ENCODE results near the gene SDK1. TPM values are rescaled to one million over a fixed set of nuclear protein-coding genes. Genes with fewer than 3 reads are reported as not detected.

SDK1 gene
- total and polyA plus RNA-seq, 2 of the 8 experiments (the other 6 are each of a cell fraction or from before 2014, with no cell fraction given), result 3.3 to 7.2 TPM

- Histone ChIP-seq H3K4me2 (ENCODE audit: insufficient read depth in 1 of 2, low read depth in 2 of 2, low read length in 2 of 2) (no peak overlapping the region), H3K36me3 (ENCODE audit: control insufficient read depth in 2 of 4, insufficient read depth in 4 of 4, low read length in 3 of 4) (no peaks in the 10 kb centered on the region; a peak in 1 of 8 replicates), H3K9me3 (ENCODE audit: insufficient read depth in 2 of 2, low read depth in 1 of 2, low read length in 1 of 2) (no peaks in the 10 kb centered on the region), H3K4me1 (replicated peaks in 1 of 4; ENCODE audit: control insufficient read depth in 3 of 4, insufficient read depth in 4 of 4, low read length in 3 of 4) (no peaks in the 10 kb centered on the region), H3K23me2 (ENCODE audit: low read depth, low read length) (no peaks in the 10 kb centered on the region), H3K4me3 (ENCODE audit: extremely low read depth in 1 of 4, insufficient read depth in 2 of 4, low read depth in 3 of 4, low read length in 4 of 4) (no peak overlapping the region), H2BK15ac (ENCODE audit: low read length) (no peak overlapping the region), H3K27ac (ENCODE audit: low read depth, low read length) (no peak overlapping the region), H3K9ac (replicated peaks in 1 of 4; ENCODE audit: extremely low read depth in 1 of 4, low read depth in 3 of 4, low read length in 3 of 4) (no peak overlapping the region), H4K8ac (ENCODE audit: extremely low read depth, insufficient read depth, low read length) (no peak overlapping the region), H2BK5ac (ENCODE audit: low read depth, low read length) (no peak overlapping the region), H4K5ac (ENCODE audit: insufficient read length, low read depth, low read length) (no peak overlapping the region), H3K79me2 (ENCODE audit: control insufficient read depth in 1 of 2, insufficient read depth in 2 of 2, low read length in 2 of 2) (no peaks in the 10 kb centered on the region; a peak in 1 of 4 replicates), H2AFZ (ENCODE audit: low read length) (no peak overlapping the region), H4K20me1 (replicated peaks in 1 of 2; ENCODE audit: control insufficient read depth in 1 of 2, insufficient read depth in 2 of 2, low read length in 2 of 2) (no peaks in the 10 kb centered on the region), H3K18ac (ENCODE audit: extremely low read depth, low read length) (no peak overlapping the region), H3K23ac (ENCODE audit: insufficient read length) (no peak overlapping the region), H2BK20ac (ENCODE audit: low read length) (no peak overlapping the region), H2BK12ac (ENCODE audit: low read depth, low read length) (no peak overlapping the region), H3K27me3 (replicated peaks in 1 of 4; ENCODE audit: control insufficient read depth in 3 of 4, extremely low read depth in 1 of 4, insufficient read depth in 3 of 4, low read length in 3 of 4) (no peaks in the 10 kb centered on the region; a peak in 1 of 7 replicates), H2AK5ac (ENCODE audit: low read depth, low read length) (no peak overlapping the region), H4K91ac (replicated peaks; ENCODE audit: insufficient read length, low read length) (no peak overlapping the region), H3K4ac (replicated peaks; ENCODE audit: insufficient read length, low read depth, low read length) (no peak overlapping the region), H3K14ac (ENCODE audit: insufficient read length) (no peak overlapping the region), H3K79me1 (ENCODE audit: low read depth, low read length) (no peaks in the 10 kb centered on the region), H2BK120ac (replicated peaks; ENCODE audit: low read depth, low read length) (no peak overlapping the region), H3K56ac (replicated peaks; ENCODE audit: insufficient read length, low read depth, low read length) (no peak overlapping the region)
- ChIA-PET POLR2A (ENCODE audit: partially characterized antibody) (no interaction called here), CTCF (ENCODE audit: partially characterized antibody) (interaction anchor here (0.8 to 1.2 kb wide), 5 partner anchors 22 to 237 kb away, joined by 3 read pairs; no protein-coding TSS in a partner anchor)
- no peak for DNase-seq (ENCODE audit: low read depth in 1 of 2, low spot score in 2 of 2)
- WGBS, 2 experiments (ENCODE audit: extremely low coverage in 1 of 2, insufficient coverage in 1 of 2, insufficient read length in 1 of 2, insufficient replicate concordance in 2 of 2, low coverage in 1 of 2, low lambda C conversion rate in 2 of 2, missing lambda C conversion rate in 1 of 2), result 93% methylated on average over 10 of the region's 10 CpGs; no CpG with 5 or more reads in 1 of the 2 experiments
- TF ChIP-seq SUZ12 (IDR thresholded peaks at IDR 0.05; ENCODE audit: low read length) (no peak), RFX5 (IDR thresholded peaks at IDR 0.05; ENCODE audit: borderline replicate concordance, low read depth, low read length) (no peak), SIX5 (IDR thresholded peaks at IDR 0.05; ENCODE audit: low read depth, low read length) (no peak), EGR1 (IDR thresholded peaks at IDR 0.05; ENCODE audit: borderline replicate concordance, low read depth, low read length) (no peak), FOSL1 (IDR thresholded peaks at IDR 0.05; ENCODE audit: insufficient read depth, low read depth, low read length) (no peak), CBX5 (IDR thresholded peaks at IDR 0.05; ENCODE audit: low read depth, low read length) (no peak), MAX (IDR thresholded peaks at IDR 0.05) (no peak)
- no peak for FAIRE-seq
Observed at GRCh38 chr7:3649678-3650440, 348.8 kb downstream of the SDK1 start.
